Rectal smooth muscle tissue (tissue), 1 donor: ENCODE measurements around the gene PPT2.

ENCODE experiments used
- H3K27ac ChIP-seq: one replicate; pipeline ENCODE4 v1.7.0; 2013; ENCODE audit warnings: low read depth, low read length, inconsistent platforms
- H3K27me3 ChIP-seq: one replicate; pipeline ENCODE4 v1.7.0; 2013; ENCODE audit warnings: low read length; ENCODE audit not compliant: control insufficient read depth, insufficient read depth
- H3K36me3 ChIP-seq: one replicate; pipeline ENCODE4 v1.7.0; 2013; ENCODE audit warnings: low read length; ENCODE audit not compliant: control insufficient read depth, insufficient read depth
- H3K4me1 ChIP-seq: one replicate; pipeline ENCODE4 v1.7.0; 2013; ENCODE audit warnings: low read length; ENCODE audit not compliant: control insufficient read depth, insufficient read depth
- H3K4me3 ChIP-seq: one replicate; pipeline ENCODE4 v1.7.0; 2013; ENCODE audit warnings: low read length
- H3K9ac ChIP-seq: one replicate; pipeline ENCODE4 v1.7.0; 2013; ENCODE audit warnings: low read length

PPT2 gene, protein sequence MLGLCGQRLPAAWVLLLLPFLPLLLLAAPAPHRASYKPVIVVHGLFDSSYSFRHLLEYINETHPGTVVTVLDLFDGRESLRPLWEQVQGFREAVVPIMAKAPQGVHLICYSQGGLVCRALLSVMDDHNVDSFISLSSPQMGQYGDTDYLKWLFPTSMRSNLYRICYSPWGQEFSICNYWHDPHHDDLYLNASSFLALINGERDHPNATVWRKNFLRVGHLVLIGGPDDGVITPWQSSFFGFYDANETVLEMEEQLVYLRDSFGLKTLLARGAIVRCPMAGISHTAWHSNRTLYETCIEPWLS

DNA sequence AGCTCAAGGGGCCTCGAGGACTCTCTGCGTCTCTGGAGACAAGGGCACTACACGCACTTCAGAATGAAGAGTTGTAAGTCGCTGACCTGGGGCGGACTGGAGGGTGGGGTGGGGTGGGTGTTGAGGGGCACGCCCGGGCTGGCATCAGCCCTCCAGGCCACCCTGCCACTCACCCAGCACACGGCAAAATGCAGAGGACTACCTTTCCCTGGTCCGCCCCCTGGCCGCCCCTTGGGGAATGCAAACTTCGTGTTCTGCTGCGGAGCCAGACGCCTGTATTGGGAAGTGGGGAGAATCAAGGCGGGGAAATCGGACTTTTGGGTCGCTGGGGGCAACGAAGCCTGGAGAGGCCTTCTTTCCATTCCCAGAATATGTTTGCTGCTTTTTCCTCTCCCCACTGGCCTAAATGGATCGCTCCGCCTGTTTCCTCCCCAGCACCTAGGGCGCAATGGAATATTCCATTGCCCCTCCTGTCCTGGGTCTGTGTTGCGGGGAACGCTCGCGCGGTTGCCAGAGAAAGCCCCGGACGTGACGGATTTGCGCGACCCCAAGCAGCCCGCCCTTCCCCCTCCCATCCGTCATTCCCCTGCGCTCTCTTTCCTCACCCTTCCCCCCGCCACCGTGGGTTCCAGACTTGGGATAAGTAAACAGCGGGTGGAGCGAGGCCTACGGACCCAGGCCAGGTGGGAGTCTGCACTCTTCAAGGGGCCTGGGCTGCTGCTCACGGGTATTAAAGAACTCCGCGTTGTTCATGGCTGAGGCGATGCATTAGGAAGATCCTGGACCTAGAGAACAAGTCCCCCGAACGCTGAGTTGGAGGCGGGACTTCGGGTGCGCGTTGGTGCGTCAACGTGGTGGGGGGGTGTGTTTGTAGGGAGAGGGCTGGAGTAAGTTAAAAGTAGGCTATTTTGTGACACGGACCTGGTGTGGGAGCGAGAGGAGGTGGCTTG is at the start of gene PPT2:
Gene PPT2 (plus strand): TSS at position 578 of the 950 bp plus-strand sequence. CDS start 454 bp downstream, outside the sequence.
- Histone ChIP-seq H3K4me1 (peaks cover 17% of the 10 kb centered on the region), H3K27me3 (no peaks in the 10 kb centered on the region), H3K36me3 (peaks cover 10% of the 10 kb centered on the region), H3K27ac (peak within 1 kb of the TSS; percentile 91), H3K9ac (peak within 1 kb of the TSS; percentile 79), H3K4me3 (peak within 1 kb of the TSS; percentile 88)

- H3K4me3 ChIP-seq, result no peak overlapping the region
- H3K9ac ChIP-seq, result no peak overlapping the region
- no peak overlapping the region for H3K27ac ChIP-seq
- H3K4me1 ChIP-seq, result peaks cover 13% of the 10 kb centered on the region
- no peaks in the 10 kb centered on the region for H3K27me3 ChIP-seq
- no peaks in the 10 kb centered on the region for H3K36me3 ChIP-seq
These were observed 48.5 kb upstream of the PPT2 start for GRCh38 chr6:32105433-32105832.

DNA sequence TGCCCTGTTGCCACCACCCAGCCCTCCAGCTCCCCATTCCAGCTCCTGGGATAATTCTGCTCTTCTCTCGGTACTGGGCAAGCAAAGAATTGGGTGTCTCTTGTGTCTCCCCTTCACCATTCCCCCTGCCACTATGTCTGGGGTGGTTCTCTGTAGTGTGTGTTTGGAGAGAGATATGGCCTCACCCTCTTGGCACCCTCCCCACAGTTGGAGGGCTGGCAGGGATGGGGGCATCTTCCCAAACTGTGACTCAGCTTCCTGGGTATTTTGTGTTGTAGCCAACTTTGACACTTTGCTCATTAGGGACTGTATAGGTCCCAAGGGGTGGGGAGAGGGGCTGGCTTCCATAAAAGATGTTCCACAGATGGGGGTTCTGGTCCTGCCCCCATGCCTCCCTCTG is 46.5 kb upstream of the PPT2 start:
- H3K4me3 ChIP-seq, result peak overlapping the region; percentile 50
- peaks cover 26% of the 10 kb centered on the region for H3K4me1 ChIP-seq
- H3K36me3 ChIP-seq, result no peaks in the 10 kb centered on the region
- no peaks in the 10 kb centered on the region for H3K27me3 ChIP-seq
- H3K9ac ChIP-seq, result peak overlapping the region; percentile 33
- peak overlapping the region; percentile 71 for H3K27ac ChIP-seq

DNA sequence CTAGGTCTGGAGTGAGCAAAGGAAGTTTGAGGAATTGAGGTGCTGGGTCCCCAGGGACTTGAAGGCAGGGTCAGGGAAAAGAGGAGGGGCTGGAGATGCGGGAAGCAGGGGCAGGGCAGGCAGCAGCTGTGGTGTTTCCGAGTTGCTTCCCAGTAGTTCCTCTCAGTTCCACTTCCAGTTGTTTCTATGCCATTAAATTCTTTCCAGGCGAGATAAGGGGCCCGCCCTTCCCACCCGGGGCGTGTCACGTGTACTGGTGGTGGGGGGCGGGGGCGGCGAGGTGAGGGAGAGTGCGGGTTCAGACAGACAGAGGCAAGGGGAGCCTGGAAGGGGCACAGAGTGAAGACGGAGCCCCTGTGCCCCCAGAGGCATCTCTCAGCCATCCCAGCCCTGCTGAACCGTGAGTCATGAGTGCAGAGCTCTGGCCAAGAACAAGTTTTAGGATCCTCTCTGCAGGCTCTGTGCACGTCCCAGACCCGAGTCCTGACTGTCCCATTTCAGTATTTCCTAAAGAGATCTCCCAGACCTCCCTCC is 45.8 kb upstream of the PPT2 start:
- Histone ChIP-seq H3K27ac (peak overlapping the region; percentile 71), H3K9ac (peak overlapping the region; percentile 33), H3K36me3 (no peaks in the 10 kb centered on the region), H3K4me1 (peaks cover 28% of the 10 kb centered on the region), H3K27me3 (no peaks in the 10 kb centered on the region), H3K4me3 (peak overlapping the region; percentile 63)

DNA sequence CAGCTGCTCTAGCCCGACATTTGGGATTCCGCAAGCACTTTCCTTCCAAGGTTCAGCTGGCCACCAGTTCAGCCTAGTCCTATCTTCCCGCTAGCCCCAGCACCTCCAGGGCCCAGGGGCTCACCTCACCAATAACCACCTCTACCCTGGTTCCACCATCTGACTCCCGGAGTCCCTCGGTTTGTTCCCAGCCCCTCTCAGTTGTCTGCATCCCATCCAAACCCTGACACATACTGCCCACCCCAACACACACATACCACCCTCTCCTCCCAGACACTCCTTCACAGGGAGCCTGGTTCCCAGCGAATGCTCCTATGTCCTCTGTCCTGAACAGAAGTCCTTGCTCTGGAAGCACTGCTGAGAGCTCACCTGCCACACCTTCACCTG is 45.2 kb upstream of the PPT2 start:
- Histone ChIP-seq H3K9ac (peak overlapping the region; percentile 38), H3K27ac (peak overlapping the region; percentile 71), H3K27me3 (no peaks in the 10 kb centered on the region), H3K4me3 (peak overlapping the region; percentile 63), H3K4me1 (peaks cover 34% of the 10 kb centered on the region), H3K36me3 (no peaks in the 10 kb centered on the region)

- Histone ChIP-seq H3K4me3 (peak within 1 kb of the TSS; percentile 63), H3K27me3 (no peaks in the 10 kb centered on the region), H3K27ac (peak within 1 kb of the TSS; percentile 71), H3K4me1 (peaks cover 34% of the 10 kb centered on the region), H3K9ac (peak within 1 kb of the TSS; percentile 38), H3K36me3 (no peaks in the 10 kb centered on the region)
These were observed 44.7 kb upstream of the PPT2 start, which contains the start of gene TNXB for GRCh38 chr6:32109114-32109764. TSS of gene TNXB (minus strand) at chr6:32109338. CDS start at chr6:32098198, 11,140 bp downstream.

GRCh38 chr6:32109765-32110160 is 44.2 kb upstream of the PPT2 start:
- peaks cover 34% of the 10 kb centered on the region for H3K4me1 ChIP-seq
- H3K4me3 ChIP-seq, result peak overlapping the region; percentile 51
- no peak overlapping the region for H3K9ac ChIP-seq
- H3K27me3 ChIP-seq, result no peaks in the 10 kb centered on the region
- H3K36me3 ChIP-seq, result no peaks in the 10 kb centered on the region
- peak overlapping the region; percentile 71 for H3K27ac ChIP-seq

DNA sequence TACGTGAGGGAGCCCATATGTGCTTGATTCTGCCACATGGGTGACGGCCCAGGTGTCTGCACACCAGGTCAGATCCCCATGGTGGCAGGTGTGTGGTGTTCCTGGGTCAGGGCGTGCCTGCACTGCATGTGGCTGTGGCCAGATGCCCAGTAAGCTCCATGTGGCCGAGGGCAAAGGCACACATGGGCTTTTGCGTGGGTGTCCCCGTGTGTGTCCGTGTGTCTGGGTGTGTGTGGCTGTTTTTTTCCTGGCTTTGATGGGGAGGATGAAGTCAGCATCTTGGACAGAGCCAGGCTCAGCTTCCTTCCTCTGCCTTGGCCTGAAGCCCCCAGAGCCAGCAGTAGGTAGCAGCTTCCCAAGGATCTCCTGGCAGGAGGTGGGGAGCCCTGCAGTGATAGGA is 43.3 kb upstream of the PPT2 start:
- Histone ChIP-seq H3K9ac (no peak overlapping the region), H3K27ac (peak overlapping the region; percentile 71), H3K36me3 (peaks cover 2% of the 10 kb centered on the region), H3K27me3 (no peaks in the 10 kb centered on the region), H3K4me1 (peaks cover 34% of the 10 kb centered on the region), H3K4me3 (no peak overlapping the region)

- H3K9ac ChIP-seq, result no peak overlapping the region
- H3K4me3 ChIP-seq, result no peak overlapping the region
- H3K36me3 ChIP-seq, result peaks cover 12% of the 10 kb centered on the region
- peaks cover 34% of the 10 kb centered on the region for H3K4me1 ChIP-seq
- peak overlapping the region; percentile 71 for H3K27ac ChIP-seq
- H3K27me3 ChIP-seq, result no peaks in the 10 kb centered on the region
These were observed 42.4 kb upstream of the PPT2 start for GRCh38 chr6:32111424-32112066.

GRCh38 chr6:32112431-32112980 is 41.4 kb upstream of the PPT2 start:
- Histone ChIP-seq H3K9ac (no peak overlapping the region), H3K36me3 (peaks cover 20% of the 10 kb centered on the region), H3K27ac (peak overlapping the region; percentile 71), H3K27me3 (no peaks in the 10 kb centered on the region), H3K4me1 (peaks cover 34% of the 10 kb centered on the region), H3K4me3 (no peak overlapping the region)
